Right ventricle myocardium superior (tissue), 1 donor: ENCODE results near the gene LRRC32. TPM values are rescaled to one million over a fixed set of nuclear protein-coding genes. Genes with fewer than 3 reads are reported as not detected.
A peak's percentile ranks its signal among the peaks of the same experiment; 100 is the strongest.

ENCODE experiments used
- ATAC-seq: fragments of 200-7000 bp; cut with Tn5 transposase; one replicate; pipeline ENCODE4 v1.9.1; 2020; ENCODE audit warnings: mild to moderate bottlenecking; ENCODE audit not compliant: poor library complexity
- DNase-seq: peaks from one replicate; pipeline ENCODE4 v3.0.0-alpha.2; 2020
- intact Hi-C: fragments of 100-400 bp; cut with DNase I; formaldehyde crosslinking; loops from one replicate; pipeline ENCODE4 v1.11.2; 2022
- total RNA-seq: library from RNA; stranded (reverse); fragmentation: NEBNext Ultra II Directional; extraction: Animal tissue kit (Norgen Biotek cat#: 25700); gene quantifications from one replicate; pipeline ENCODE4 v1.2.1, GENCODE V29; 2021
- donor health status: DM: no; HTN: yes; CAD: no; lungs with severe emphysema.

LRRC32 gene
- total RNA-seq, 1 donor from 2014 or later, result 30.3 TPM

- DNase-seq (no peak), ATAC-seq (no peak)
- intact Hi-C loops, result loop anchor here (5.0 kb wide), 1 partner anchor 132 kb away; no protein-coding TSS in a partner anchor
Measured at GRCh38 chr11:76684516-76684915, 14.0 kb upstream of the LRRC32 start.

- no peak for DNase-seq
- ATAC-seq, result no peak
- intact Hi-C loops, result loop anchor here (5.0 kb wide), 1 partner anchor 131 kb away; no protein-coding TSS in a partner anchor
Measured at GRCh38 chr11:76683161-76684095, 12.9 kb upstream of the LRRC32 start.

GRCh38 chr11:76682684-76683083 lies 12.1 kb upstream of the LRRC32 start:
- intact Hi-C loops, result loop anchor here (5.0 kb wide), 1 partner anchor 130 kb away; no protein-coding TSS in a partner anchor
- ATAC-seq (no peak), DNase-seq (no peak)

- no peak for ATAC-seq
- intact Hi-C loops, result loop anchor here (5.0 kb wide), 1 partner anchor 130 kb away; no protein-coding TSS in a partner anchor
- no peak for DNase-seq
Measured at GRCh38 chr11:76682106-76682505, 11.6 kb upstream of the LRRC32 start.

GRCh38 chr11:76680518-76681425 lies 10.2 kb upstream of the LRRC32 start:
- DNase-seq, result peak; percentile 71
- intact Hi-C loops, result loop anchor here (1.0 to 5.0 kb wide), 2 partner anchors 82 to 128 kb away; no protein-coding TSS in a partner anchor
- ATAC-seq, result peak; percentile 90

GRCh38 chr11:76678321-76678720 lies 7.8 kb upstream of the LRRC32 start:
- ATAC-seq (no peak), DNase-seq (no peak)
- intact Hi-C loops, result no loop called here

- DNase-seq (no peak), ATAC-seq (no peak)
- intact Hi-C loops, result no loop called here
Measured at GRCh38 chr11:76677458-76677765, 6.9 kb upstream of the LRRC32 start.

- intact Hi-C loops, result no loop called here
- DNase-seq (no peak), ATAC-seq (no peak)
Measured at GRCh38 chr11:76676636-76677457, 6.3 kb upstream of the LRRC32 start.

GRCh38 chr11:76674517-76675400 lies 4.2 kb upstream of the LRRC32 start:
- DNase-seq (no peak), ATAC-seq (no peak)
- intact Hi-C loops, result no loop called here

- intact Hi-C loops, result no loop called here
- DNase-seq, result no peak
Measured at GRCh38 chr11:76673176-76674142, 2.9 kb upstream of the LRRC32 start.

GRCh38 chr11:76672431-76673175 lies 2.1 kb upstream of the LRRC32 start:
- ATAC-seq, result peak; percentile 12
- DNase-seq, result no peak
- intact Hi-C loops, result no loop called here

More at GRCh38 chr11:76673176-76674142, 2.9 kb upstream of the LRRC32 start:
- ATAC-seq, result no peak

- DNase-seq (no peak), ATAC-seq (no peak)
- intact Hi-C loops, result no loop called here
Measured at GRCh38 chr11:76671626-76672309, 1.2 kb upstream of the LRRC32 start.

GRCh38 chr11:76671237-76671592 lies 668 bp upstream of the LRRC32 start:
- ATAC-seq, result no peak
- intact Hi-C loops, result no loop called here
- DNase-seq, result no peak

GRCh38 chr11:76669901-76670484 lies 554 bp downstream of the LRRC32 start:
- intact Hi-C loops, result no loop called here
- ATAC-seq (peak; percentile 7), DNase-seq (peak; percentile 51)
